Smooth muscle cell of bladder (primary cell): ENCODE measurements around the gene HHLA2. TPM values are rescaled to one million over a fixed set of nuclear protein-coding genes. Genes with fewer than 3 reads are reported as not detected.

Experiments used
- total RNA-seq: library from RNA; depleted of rRNA; stranded (reverse); fragments of >200 nt; gene quantifications from 2 replicates; pipeline ENCODE4 v1.2.3, GENCODE V29; 2014

The HHLA2 gene, protein sequence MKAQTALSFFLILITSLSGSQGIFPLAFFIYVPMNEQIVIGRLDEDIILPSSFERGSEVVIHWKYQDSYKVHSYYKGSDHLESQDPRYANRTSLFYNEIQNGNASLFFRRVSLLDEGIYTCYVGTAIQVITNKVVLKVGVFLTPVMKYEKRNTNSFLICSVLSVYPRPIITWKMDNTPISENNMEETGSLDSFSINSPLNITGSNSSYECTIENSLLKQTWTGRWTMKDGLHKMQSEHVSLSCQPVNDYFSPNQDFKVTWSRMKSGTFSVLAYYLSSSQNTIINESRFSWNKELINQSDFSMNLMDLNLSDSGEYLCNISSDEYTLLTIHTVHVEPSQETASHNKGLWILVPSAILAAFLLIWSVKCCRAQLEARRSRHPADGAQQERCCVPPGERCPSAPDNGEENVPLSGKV
- total RNA-seq = not detected in 2 replicates

DNA sequence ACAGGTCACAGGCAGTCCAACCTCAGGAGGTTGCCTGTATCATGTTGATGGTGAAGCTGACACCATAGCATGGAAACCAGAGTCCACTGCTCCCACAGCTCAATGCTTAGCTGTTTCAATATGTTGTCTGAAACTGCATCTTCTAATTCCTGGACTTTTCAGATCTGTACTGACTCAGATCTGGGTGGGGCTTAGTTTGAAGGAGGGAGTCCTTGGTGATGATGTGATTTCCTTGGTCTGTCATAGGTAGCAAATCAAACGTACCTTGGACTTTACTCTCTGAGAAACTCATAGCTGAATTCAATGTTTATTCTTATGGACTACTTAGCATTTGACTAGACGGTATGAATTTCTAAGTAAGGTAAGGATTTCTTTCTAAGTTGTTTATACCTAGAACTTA, at the start of gene HHLA2:
HHLA2 (plus strand) TSS at position 310 of the 400 bp plus-strand sequence. CDS start 55,266 bp downstream, outside the sequence.

Other genes starting within 250 kb of the HHLA2 start
- 56.5 and 60.6 TPM in 2 replicates for gene CD47, start 205.5 kb upstream of the HHLA2 start, total RNA-seq
- 65.6 and 73.2 TPM in 2 replicates for gene IFT57, start 74.1 kb upstream of the HHLA2 start, total RNA-seq
- 0.57 and 0.92 TPM in 2 replicates for gene MYH15, start 214.0 kb downstream of the HHLA2 start, total RNA-seq